Suprapubic skin (tissue), 4 donors: ENCODE results near the gene RPGRIP1L. TPM values are rescaled to one million over a fixed set of nuclear protein-coding genes. Genes with fewer than 3 reads are reported as not detected.
"Not testable (repeated sequence)": the region's sequence is repeated elsewhere in the genome, so short reads cannot be mapped to it uniquely, and the experiment has no call there.

ENCODE experiments used
- DNase-seq, 2 donors: peaks; one replicate each; pipeline ENCODE4 v3.0.0-alpha.2; 2019; ENCODE audit warnings: low spot score in 2 of 2
- H3K27ac ChIP-seq: fragments of 200-600 bp; sonication (generic); one replicate; pipeline ENCODE4 v1.5.1; 2019
- H3K27me3 ChIP-seq: fragments of 200-600 bp; sonication (generic); one replicate; pipeline ENCODE4 v1.5.1; 2019
- H3K36me3 ChIP-seq: fragments of 200-600 bp; sonication (generic); one replicate; pipeline ENCODE4 v1.5.1; 2019
- H3K4me1 ChIP-seq: fragments of 200-600 bp; sonication (generic); one replicate; pipeline ENCODE4 v1.5.1; 2019
- H3K4me3 ChIP-seq: fragments of 200-600 bp; sonication (generic); one replicate; pipeline ENCODE4 v1.5.1; 2019; ENCODE audit warnings: mild to moderate bottlenecking
- H3K9me3 ChIP-seq: fragments of 200-600 bp; sonication (generic); one replicate; pipeline ENCODE4 v1.5.1; 2019
- CTCF ChIP-seq, 2 donors: fragments of 200-600 bp in 1 of 2; fragments of 450-650 bp in 1 of 2; sonication (generic) in 1 of 2; IDR thresholded peaks; one replicate each; pipeline ENCODE4 v1.5.1; 2016 to 2019; ENCODE audit warnings: antibody characterized with exemption in 2 of 2, mild to moderate bottlenecking in 1 of 2, moderate library complexity in 1 of 2
- EP300 ChIP-seq: sonication (generic); formaldehyde crosslinking; IDR thresholded peaks from one replicate; pipeline ENCODE4 v1.6.1; 2017; ENCODE audit warnings: antibody characterized with exemption
- POLR2A ChIP-seq, 2 donors: fragments of 450-650 bp; IDR thresholded peaks; one replicate each; pipeline ENCODE4 v1.6.1; 2017; ENCODE audit warnings: antibody characterized with exemption in 2 of 2, mild to moderate bottlenecking in 2 of 2, moderate library complexity in 2 of 2
- POLR2AphosphoS5 ChIP-seq, 3 donors: sonication (generic); formaldehyde crosslinking; IDR thresholded peaks; one replicate each; pipeline ENCODE4 v1.6.1; 2017; ENCODE audit warnings: antibody characterized with exemption in 3 of 3
- WGBS: methylation state at CpG from one replicate; pipeline ENCODE4 v1.1.5; 2018; 5-methylcytosine and 5-hydroxymethylcytosine counted together
- total RNA-seq, 4 donors: library from RNA; depleted of rRNA; stranded (reverse); fragments of >200 nt; gene quantifications; one replicate each; pipeline ENCODE4 v1.1.0, GENCODE V29; 2016

RPGRIP1L gene
- total RNA-seq, 4 donors from 2014 or later = 2.4 to 7.2 (median 3.8) TPM

- Histone ChIP-seq H3K27me3 (no peaks in the 10 kb centered on the region), H3K9me3 (no peaks in the 10 kb centered on the region), H3K36me3 (no peaks in the 10 kb centered on the region), H3K4me1 (peaks cover 22% of the 10 kb centered on the region), H3K27ac (peak overlapping the region; percentile 61), H3K4me3 (peak overlapping the region; percentile 75)
- no peak for DNase-seq
- WGBS = 25% methylated on average over 6 of the region's 6 CpGs
- TF ChIP-seq CTCF (IDR thresholded peaks at IDR 0.05) (no peak), POLR2A (IDR thresholded peaks at IDR 0.05) (no peak), EP300 (no peak), POLR2AphosphoS5 (IDR thresholded peaks at IDR 0.05) (no peak)
Measured at GRCh38 chr16:53704445-53704813, 770 bp upstream of the RPGRIP1L start.

GRCh38 chr16:53698271-53698670 lies 5.4 kb downstream of the RPGRIP1L start:
- not testable (repeated sequence) for DNase-seq, H3K9me3 ChIP-seq, H3K4me1 ChIP-seq, H3K36me3 ChIP-seq, H3K27ac ChIP-seq, H3K4me3 ChIP-seq, H3K27me3 ChIP-seq
- no CpG with 5 or more reads among the region's 31 CpGs for WGBS

GRCh38 chr16:53695070-53695469 lies 8.6 kb downstream of the RPGRIP1L start:
- WGBS = 89% methylated on average over 1 of the region's 1 CpG
- DNase-seq = no peak

GRCh38 chr16:53693320-53693719 lies 10.3 kb downstream of the RPGRIP1L start:
- DNase-seq = no peak
- no peaks in the 10 kb centered on the region for H3K36me3 ChIP-seq
- H3K4me3 ChIP-seq = no peak overlapping the region
- no peaks in the 10 kb centered on the region for H3K27me3 ChIP-seq
- H3K27ac ChIP-seq = no peak overlapping the region
- H3K9me3 ChIP-seq = no peaks in the 10 kb centered on the region
- TF ChIP-seq POLR2AphosphoS5 (IDR thresholded peaks at IDR 0.05) = no peak
- WGBS = 81% methylated on average over 5 of the region's 5 CpGs
- H3K4me1 ChIP-seq = no peaks in the 10 kb centered on the region

More at GRCh38 chr16:53695070-53695469, 8.6 kb downstream of the RPGRIP1L start:
- no peak for TF ChIP-seq POLR2A (IDR thresholded peaks at IDR 0.05)
- no peak for TF ChIP-seq CTCF (IDR thresholded peaks at IDR 0.05)
- no peak for TF ChIP-seq POLR2AphosphoS5 (IDR thresholded peaks at IDR 0.05)
- TF ChIP-seq EP300 = no peak
- no peak overlapping the region for H3K27ac ChIP-seq
- no peaks in the 10 kb centered on the region for H3K36me3 ChIP-seq
- H3K9me3 ChIP-seq = no peaks in the 10 kb centered on the region
- no peak overlapping the region for H3K4me3 ChIP-seq
- no peaks in the 10 kb centered on the region for H3K4me1 ChIP-seq
- no peaks in the 10 kb centered on the region for H3K27me3 ChIP-seq

- DNase-seq = no peak
- Histone ChIP-seq H3K4me1 (no peaks in the 10 kb centered on the region), H3K36me3 (no peaks in the 10 kb centered on the region), H3K27ac (no peak overlapping the region), H3K9me3 (no peaks in the 10 kb centered on the region), H3K4me3 (no peak overlapping the region), H3K27me3 (no peaks in the 10 kb centered on the region)
- 94% methylated on average over 5 of the region's 5 CpGs for WGBS
- no peak for TF ChIP-seq POLR2A (IDR thresholded peaks at IDR 0.05)
- no peak for TF ChIP-seq CTCF (IDR thresholded peaks at IDR 0.05)
- no peak for TF ChIP-seq EP300
- TF ChIP-seq POLR2AphosphoS5 (IDR thresholded peaks at IDR 0.05) = no peak
Measured at GRCh38 chr16:53692146-53692545, 11.5 kb downstream of the RPGRIP1L start.

- DNase-seq = no peak
- Histone ChIP-seq H3K27me3 (no peaks in the 10 kb centered on the region), H3K27ac (no peak overlapping the region), H3K9me3 (no peaks in the 10 kb centered on the region), H3K36me3 (no peaks in the 10 kb centered on the region), H3K4me1 (no peaks in the 10 kb centered on the region), H3K4me3 (no peak overlapping the region)
- TF ChIP-seq CTCF (IDR thresholded peaks at IDR 0.05) (no peak), POLR2AphosphoS5 (IDR thresholded peaks at IDR 0.05) (no peak), EP300 (no peak), POLR2A (IDR thresholded peaks at IDR 0.05) (no peak)
- WGBS = 92% methylated on average over 2 of the region's 2 CpGs
Measured at GRCh38 chr16:53690771-53691170, 12.9 kb downstream of the RPGRIP1L start.
